ENCODE results near the gene ATP8B3.
"Not testable (repeated sequence)": the region's sequence is repeated elsewhere in the genome, so short reads cannot be mapped to it uniquely, and the experiment has no call there.

ATP8B3 gene

GRCh38 chr19:1768918-1769644 lies 43.0 kb downstream of the ATP8B3 start:
- no peak for DNase-seq

GRCh38 chr19:1768248-1768647 lies 43.8 kb downstream of the ATP8B3 start:
- no peak for DNase-seq

- DNase-seq = peak; percentile 44
These were observed 44.6 kb downstream of the ATP8B3 start for GRCh38 chr19:1767464-1767933.

- no peak for DNase-seq
These were observed 45.2 kb downstream of the ATP8B3 start for GRCh38 chr19:1766800-1767352.

- DNase-seq = no peak
These were observed 45.9 kb downstream of the ATP8B3 start for GRCh38 chr19:1765904-1766799.

GRCh38 chr19:1765232-1765903 lies 46.7 kb downstream of the ATP8B3 start:
- no peak for DNase-seq

GRCh38 chr19:1764729-1765128 lies 47.3 kb downstream of the ATP8B3 start:
- no peak for DNase-seq

GRCh38 chr19:1763648-1764639 lies 48.1 kb downstream of the ATP8B3 start:
- no peak for DNase-seq

GRCh38 chr19:1762243-1763117 lies 49.6 kb downstream of the ATP8B3 start:
- no peak for DNase-seq

GRCh38 chr19:1761528-1762242 lies 50.4 kb downstream of the ATP8B3 start:
- DNase-seq = no peak

- not testable (repeated sequence) for DNase-seq
These were observed 51.1 kb downstream of the ATP8B3 start for GRCh38 chr19:1760786-1761527.

GRCh38 chr19:1760020-1760419 lies 52.1 kb downstream of the ATP8B3 start:
- DNase-seq = no peak

- no peak for DNase-seq
These were observed 52.8 kb downstream of the ATP8B3 start for GRCh38 chr19:1758959-1759903.

GRCh38 chr19:1758231-1758577 lies 53.9 kb downstream of the ATP8B3 start:
- no peak for DNase-seq

GRCh38 chr19:1757468-1758230 lies 54.4 kb downstream of the ATP8B3 start:
- no peak for DNase-seq

GRCh38 chr19:1756705-1757465 lies 55.2 kb downstream of the ATP8B3 start:
- DNase-seq = no peak

- DNase-seq = no peak
These were observed 55.8 kb downstream of the ATP8B3 start for GRCh38 chr19:1756264-1756663.

All from effector CD4-positive, alpha-beta T cell (primary cell).